GM20000 (cell line): ENCODE results near the gene ADAMTSL1.
"Not testable (repeated sequence)": the region's sequence is repeated elsewhere in the genome, so short reads cannot be mapped to it uniquely, and the experiment has no call there.

Experiments
- DNase-seq: peaks from one replicate; pipeline ENCODE4 v3.0.0; 2012; ENCODE audit warnings: low spot score
- CTCF ChIP-seq: IDR thresholded peaks from 2 replicates; pipeline ENCODE4 v1.5.1; 2012; ENCODE audit warnings: mild to moderate bottlenecking, control low read depth; ENCODE audit errors: extremely low read depth, missing control alignments

ADAMTSL1 gene

GRCh38 chr9:18925880-18926279 lies 451.9 kb downstream of the ADAMTSL1 start:
- no peak for TF ChIP-seq CTCF
- DNase-seq: no peak

- no peak for TF ChIP-seq CTCF
- DNase-seq: no peak
Measured at GRCh38 chr9:18926513-18926912, 452.6 kb downstream of the ADAMTSL1 start.

GRCh38 chr9:18928711-18929110 lies 454.8 kb downstream of the ADAMTSL1 start:
- TF ChIP-seq CTCF: no peak

GRCh38 chr9:18930611-18931010 lies 456.7 kb downstream of the ADAMTSL1 start:
- not testable (repeated sequence) for DNase-seq

More at GRCh38 chr9:18928711-18929110, 454.8 kb downstream of the ADAMTSL1 start:
- no peak for DNase-seq

- DNase-seq: no peak
- no peak for TF ChIP-seq CTCF
Measured at GRCh38 chr9:18935541-18935940, 461.6 kb downstream of the ADAMTSL1 start.

GRCh38 chr9:18936094-18936871 lies 462.3 kb downstream of the ADAMTSL1 start:
- no peak for TF ChIP-seq CTCF
- DNase-seq: no peak

- TF ChIP-seq CTCF: no peak
- no peak for DNase-seq
Measured at GRCh38 chr9:18939943-18940342, 466.0 kb downstream of the ADAMTSL1 start.
